T-cell (primary cell): Measurements from ENCODE around the gene MIDN. TPM values are rescaled to one million over a fixed set of nuclear protein-coding genes. Genes with fewer than 3 reads are reported as not detected.

Experiments used
- ATAC-seq, 4 experiments: fragments of 200-7000 bp in 3 of 4; fragments of 150-1000 bp in 1 of 4; cut with Tn5 transposase; replicated peaks in 1 of 4; 1 replicate in 3 of 4; 2 replicates in 1 of 4; pipeline ENCODE4 v1.10.0; 2021; ENCODE audit warnings: moderate library complexity in 3 of 4, mild to moderate bottlenecking in 2 of 4, moderate number of reproducible peaks in 1 of 4
- CTCF ChIA-PET, 2 donors: fragments of 300-600 bp; sonication (Branson Sonifier 250); formaldehyde crosslinking; loops; one replicate each; lab custom pipeline; 2022; ENCODE audit warnings: antibody characterized with exemption in 2 of 2; lab: Charles Lee
- POLR2A ChIA-PET, 2 donors: fragments of 300-600 bp; sonication (Branson Sonifier 250); formaldehyde crosslinking; loops; one replicate each; lab custom pipeline; 2022; ENCODE audit warnings: antibody characterized with exemption in 2 of 2; lab: Charles Lee
- DNase-seq, 35 experiments: peaks; one replicate each; pipeline versions ENCODE4 v3.0.0 to v3.0.0-alpha.2; 2013 to 2023
- H3K27ac ChIP-seq: one replicate; pipeline ENCODE4 v1.5.1; 2013; ENCODE audit warnings: low read length
- H3K27me3 ChIP-seq, 2 experiments: replicated peaks in 1 of 2; 1 replicate in 1 of 2; 2 replicates in 1 of 2; pipeline versions ENCODE4 v1.6.1 to v1.7.0; 2013; ENCODE audit warnings: low read length in 1 of 2, mixed read lengths in 1 of 2; ENCODE audit not compliant: control insufficient read depth in 2 of 2, insufficient read depth in 2 of 2; ENCODE audit errors: extremely low read depth in 1 of 2
- H3K36me3 ChIP-seq, 2 donors: 1 replicate in 1 of 2; 2 replicates in 1 of 2; pipeline versions ENCODE4 v1.6.1 to v1.7.0; 2013; ENCODE audit warnings: low read length in 1 of 2; ENCODE audit not compliant: control insufficient read depth in 2 of 2, insufficient read depth in 1 of 2; ENCODE audit errors: extremely low read depth in 1 of 2
- H3K4me1 ChIP-seq, 2 experiments: 1 replicate in 1 of 2; 2 replicates in 1 of 2; pipeline versions ENCODE4 v1.6.1 to v1.7.0; 2013; ENCODE audit warnings: low read length in 2 of 2, mixed read lengths in 1 of 2; ENCODE audit not compliant: insufficient read depth in 2 of 2, control insufficient read depth in 1 of 2; ENCODE audit errors: extremely low read depth in 1 of 2
- H3K4me3 ChIP-seq, 2 donors: 1 replicate in 1 of 2; 2 replicates in 1 of 2; pipeline versions ENCODE4 v1.5.1 to v1.7.0; 2013; ENCODE audit warnings: mild to moderate bottlenecking in 2 of 2, low read length in 1 of 2, moderate library complexity in 1 of 2; ENCODE audit not compliant: control insufficient read depth in 1 of 2; ENCODE audit errors: extremely low read depth in 1 of 2
- H3K9me3 ChIP-seq: 2 replicates; pipeline ENCODE4 v1.7.0; 2013
- H3K27ac Mint-ChIP-seq, 2 donors: one replicate each; pipeline ENCODE4 v1.8.0; 2020 to 2021; ENCODE audit warnings: mild to moderate bottlenecking in 2 of 2, mixed read lengths in 2 of 2
- H3K27me3 Mint-ChIP-seq, 2 donors: one replicate each; pipeline ENCODE4 v1.8.0; 2021 to 2022; ENCODE audit warnings: mixed read lengths in 2 of 2
- H3K36me3 Mint-ChIP-seq: one replicate; pipeline ENCODE4 v1.8.0; 2021; ENCODE audit warnings: mixed read lengths
- H3K4me1 Mint-ChIP-seq, 3 donors: one replicate each; pipeline ENCODE4 v1.8.0; 2020 to 2022; ENCODE audit warnings: mixed read lengths in 3 of 3, mild to moderate bottlenecking in 1 of 3
- H3K4me3 Mint-ChIP-seq, 3 donors: one replicate each; pipeline ENCODE4 v1.8.0; 2020 to 2022; ENCODE audit warnings: mild to moderate bottlenecking in 3 of 3, mixed read lengths in 3 of 3, moderate library complexity in 3 of 3
- H3K9me3 Mint-ChIP-seq, 3 donors: one replicate each; pipeline ENCODE4 v1.8.0; 2020 to 2022; ENCODE audit warnings: mixed read lengths in 3 of 3
- WGBS: methylation state at CpG from one replicate; pipeline ENCODE4 v1.1.5; 2013; ENCODE audit warnings: missing lambda C conversion rate; ENCODE audit not compliant: insufficient coverage; 5-methylcytosine and 5-hydroxymethylcytosine counted together
- total RNA-seq, 35 experiments: library from RNA in 6 of 35; stranded (reverse) in 6 of 35; fragments of 120-200 nt in 1 of 35; gene quantifications; one replicate each; pipeline versions ENCODE4 v1.2.1 to v1.2.4 and lab custom pipeline; 2013 to 2026

Gene MIDN
- total RNA-seq, 5 donors from 2014 or later (not counting 1 experiment from before 2014, with no cell fraction given), result 54.0 to 161 (median 66.9) TPM

GRCh38 chr19:1214299-1214861 is 34.0 kb upstream of the MIDN start:
- ATAC-seq, result no peak
- Mint-ChIP-seq H3K27me3 (no peaks in the 10 kb centered on the region), H3K4me3 (peak overlapping the region in 2 of 3 donors; percentile 72 to 83), H3K4me1 (peaks cover 29 to 37% (median 35%) of the 10 kb centered on the region in 3 donors), H3K27ac (peak overlapping the region; percentile 92), H3K36me3 (peaks cover 10% of the 10 kb centered on the region), H3K9me3 (no peaks in the 10 kb centered on the region)
- Histone ChIP-seq H3K4me3 (no peak overlapping the region), H3K27me3 (no peaks in the 10 kb centered on the region), H3K9me3 (no peaks in the 10 kb centered on the region), H3K36me3 (peaks cover 8 to 25% of the 10 kb centered on the region in 2 donors), H3K4me1 (peaks cover 16 to 45% of the 10 kb centered on the region in 2 experiments), H3K27ac (peak overlapping the region; percentile 74)
- CTCF ChIA-PET, result interaction anchor here (0.6 kb wide), 2 partner anchors 19 to 48 kb away, joined by 3 read pairs; no protein-coding TSS in a partner anchor
- 90% methylated on average over 14 of the region's 21 CpGs for WGBS
- DNase-seq, result no peak
- POLR2A ChIA-PET, result no interaction called here

DNA sequence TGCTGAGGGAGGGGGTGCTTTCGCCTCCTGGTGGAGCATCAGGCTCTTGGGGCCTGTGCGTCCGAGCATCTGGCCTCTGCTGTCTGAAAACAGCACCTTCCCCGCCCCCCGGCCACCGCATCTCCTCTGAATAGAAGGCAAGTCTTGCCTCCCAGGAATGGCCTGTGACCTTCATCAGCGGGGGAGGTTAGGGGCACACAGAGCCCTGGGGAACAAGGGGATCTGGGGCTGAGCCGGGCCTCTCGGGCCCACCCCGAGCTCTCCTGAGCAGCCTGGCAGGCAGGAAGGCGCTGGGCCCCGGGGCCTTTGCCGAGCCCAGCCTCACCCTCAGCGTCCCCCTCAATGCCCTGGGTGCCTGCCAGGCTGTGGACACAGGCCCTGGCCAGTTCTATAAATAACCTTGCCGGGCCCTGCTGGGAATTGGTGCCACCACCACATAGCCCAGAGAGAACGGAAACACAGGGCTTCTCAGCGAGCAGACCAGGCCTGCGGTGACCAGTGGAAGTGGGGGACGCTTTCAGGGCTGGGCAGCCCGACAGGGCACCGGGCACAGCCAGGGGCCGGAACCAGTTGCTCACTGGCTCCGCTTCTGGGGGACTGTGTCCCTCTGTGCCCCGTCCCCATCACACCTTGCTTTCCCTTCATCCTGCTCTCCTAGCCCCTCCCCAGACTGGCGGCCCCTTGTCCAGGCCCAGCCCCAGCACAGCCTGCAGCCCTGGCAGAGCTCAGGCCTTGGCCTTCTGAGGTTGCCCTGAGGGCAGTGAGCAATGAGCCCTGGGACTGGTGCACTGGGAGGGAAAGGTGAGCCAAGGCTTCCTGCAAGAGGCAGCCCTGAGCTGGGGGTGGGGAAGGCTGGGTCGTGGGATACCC is 33.3 kb upstream of the MIDN start:
- Mint-ChIP-seq H3K4me1 (peaks cover 25 to 30% (median 28%) of the 10 kb centered on the region in 3 donors), H3K9me3 (no peaks in the 10 kb centered on the region), H3K27me3 (no peaks in the 10 kb centered on the region), H3K27ac (no peak overlapping the region), H3K4me3 (no peak overlapping the region), H3K36me3 (peaks cover 8% of the 10 kb centered on the region)
- Histone ChIP-seq H3K4me3 (no peak overlapping the region), H3K27ac (peak overlapping the region; percentile 74), H3K27me3 (no peaks in the 10 kb centered on the region), H3K9me3 (no peaks in the 10 kb centered on the region), H3K4me1 (peaks cover 16 to 37% of the 10 kb centered on the region in 2 experiments), H3K36me3 (peaks cover 8 to 21% of the 10 kb centered on the region in 2 donors)
- CTCF ChIA-PET, result no interaction called here
- POLR2A ChIA-PET, result no interaction called here
- DNase-seq, result no peak
- 96% methylated on average over 20 of the region's 26 CpGs for WGBS
- ATAC-seq, result no peak

DNA sequence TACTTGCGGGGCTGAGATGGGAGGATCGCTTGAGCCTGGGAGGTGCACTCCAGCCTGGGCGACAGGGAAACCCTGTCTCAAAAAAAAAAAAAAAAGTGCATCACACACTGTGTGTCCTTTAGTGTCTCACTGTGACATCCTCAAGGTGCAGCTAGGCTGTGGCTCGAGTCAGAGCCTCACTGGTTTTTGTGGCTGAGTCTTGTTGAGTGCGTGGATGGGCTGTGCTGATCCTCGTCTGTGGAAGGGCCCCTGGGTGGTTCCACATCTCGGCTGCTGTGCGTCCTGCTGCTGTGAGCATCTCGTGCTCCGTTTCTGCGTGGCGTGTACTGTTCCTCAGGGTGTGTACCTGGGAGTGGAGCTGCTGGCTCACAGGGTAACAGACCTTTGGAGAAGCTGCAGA is 31.6 kb upstream of the MIDN start:
- peaks cover 11 to 25% of the 10 kb centered on the region in 2 experiments for H3K4me1 ChIP-seq
- H3K27me3 Mint-ChIP-seq, result no peaks in the 10 kb centered on the region
- ChIA-PET CTCF (interaction anchor here in 1 of 2 donors (0.5 kb wide), 1 partner anchor 12 kb away, joined by 4 read pairs; no protein-coding TSS in a partner anchor), POLR2A (interaction anchor here in 1 of 2 donors (0.7 kb wide), 1 partner anchor 1914 kb away, joined by 6 read pairs; no protein-coding TSS in a partner anchor)
- peaks cover 8% of the 10 kb centered on the region for H3K36me3 Mint-ChIP-seq
- WGBS, result 81% methylated on average over 10 of the region's 12 CpGs
- H3K36me3 ChIP-seq, result peaks cover 16 to 35% of the 10 kb centered on the region in 2 donors
- DNase-seq (no peak), ATAC-seq (no peak)
- no peak overlapping the region for H3K27ac Mint-ChIP-seq
- no peaks in the 10 kb centered on the region for H3K9me3 ChIP-seq
- H3K27me3 ChIP-seq, result no peaks in the 10 kb centered on the region
- no peaks in the 10 kb centered on the region for H3K9me3 Mint-ChIP-seq
- no peak overlapping the region for H3K4me3 ChIP-seq
- no peak overlapping the region for H3K27ac ChIP-seq
- H3K4me3 Mint-ChIP-seq, result no peak overlapping the region
- peaks cover 15 to 20% (median 20%) of the 10 kb centered on the region in 3 donors for H3K4me1 Mint-ChIP-seq

DNA sequence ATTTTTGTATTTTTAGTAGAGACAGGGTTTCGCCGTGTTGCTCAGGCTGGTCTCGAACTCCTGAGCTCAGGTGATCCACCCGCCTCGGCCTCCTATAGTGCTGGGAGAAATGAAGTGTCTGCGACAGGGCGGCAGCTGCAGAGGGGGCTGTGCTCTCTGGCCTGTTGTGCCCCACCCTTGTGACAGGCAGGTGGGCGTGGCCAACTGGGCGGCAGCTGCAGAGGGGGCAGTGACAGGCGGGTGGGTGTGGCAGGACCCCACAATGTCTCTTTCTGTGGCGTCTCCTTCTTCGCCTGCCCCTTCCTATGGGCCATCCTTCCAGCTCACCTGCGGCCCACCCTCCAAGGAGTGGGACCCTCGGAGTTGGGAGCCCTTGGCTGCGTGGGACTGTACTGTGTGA is 31.0 kb upstream of the MIDN start:
- H3K9me3 ChIP-seq, result no peaks in the 10 kb centered on the region
- DNase-seq (no peak), ATAC-seq (no peak)
- H3K4me1 ChIP-seq, result peaks cover 11 to 23% of the 10 kb centered on the region in 2 experiments
- peak overlapping the region in 1 of 2 donors; percentile 22 for H3K27ac Mint-ChIP-seq
- POLR2A ChIA-PET, result interaction anchor here in 1 of 2 donors (0.7 kb wide), 1 partner anchor 297 kb away, joined by 4 read pairs; no protein-coding TSS in a partner anchor
- H3K9me3 Mint-ChIP-seq, result no peaks in the 10 kb centered on the region
- H3K4me1 Mint-ChIP-seq, result peaks cover 14 to 19% (median 19%) of the 10 kb centered on the region in 3 donors
- H3K27me3 Mint-ChIP-seq, result no peaks in the 10 kb centered on the region
- H3K36me3 Mint-ChIP-seq, result peaks cover 8% of the 10 kb centered on the region
- H3K4me3 Mint-ChIP-seq, result no peak overlapping the region
- no peaks in the 10 kb centered on the region for H3K27me3 ChIP-seq
- 91% methylated on average over 13 of the region's 15 CpGs for WGBS
- H3K36me3 ChIP-seq, result peaks cover 16 to 39% of the 10 kb centered on the region in 2 donors
- CTCF ChIA-PET, result interaction anchor here in 1 of 2 donors (0.5 kb wide), 1 partner anchor 13 kb away, joined by 4 read pairs; no protein-coding TSS in a partner anchor
- no peak overlapping the region for H3K27ac ChIP-seq
- no peak overlapping the region for H3K4me3 ChIP-seq

GRCh38 chr19:1218751-1219567 is 29.4 kb upstream of the MIDN start:
- no peak overlapping the region for H3K27ac Mint-ChIP-seq
- no peak for DNase-seq
- no peaks in the 10 kb centered on the region for H3K9me3 Mint-ChIP-seq
- WGBS, result 96% methylated on average over 29 of the region's 37 CpGs
- peaks cover under 1% of the 10 kb centered on the region for H3K36me3 Mint-ChIP-seq
- H3K4me1 ChIP-seq, result peaks cover 2 to 10% of the 10 kb centered on the region in 2 experiments
- H3K27me3 ChIP-seq, result no peaks in the 10 kb centered on the region
- POLR2A ChIA-PET, result no interaction called here
- CTCF ChIA-PET, result no interaction called here
- no peak for ATAC-seq
- no peak overlapping the region for H3K4me3 Mint-ChIP-seq
- H3K9me3 ChIP-seq, result no peaks in the 10 kb centered on the region
- H3K36me3 ChIP-seq, result peaks cover 21 to 50% of the 10 kb centered on the region in 2 donors
- H3K4me1 Mint-ChIP-seq, result peaks cover 4 to 10% (median 10%) of the 10 kb centered on the region in 3 donors
- H3K4me3 ChIP-seq, result no peak overlapping the region
- no peaks in the 10 kb centered on the region for H3K27me3 Mint-ChIP-seq
- no peak overlapping the region for H3K27ac ChIP-seq
